GM12878 (cell line): ENCODE data around the gene GPC3. TPM values are rescaled to one million over a fixed set of nuclear protein-coding genes. Genes with fewer than 3 reads are reported as not detected.

Experiments
- ATAC-seq: fragments of 200-7000 bp; cut with Tn5 transposase; 3 replicates; pipeline ENCODE4 v1.9.1; 2020; ENCODE audit warnings: mild to moderate bottlenecking, moderate library complexity
- BruUV-seq: library from RNA; stranded (reverse); fragments of 400-500 nt; replicated peaks from 2 replicates; lab custom pipeline; 2021; lab: Mats Ljungman, UMichigan
- CTCF ChIA-PET: fragments of 300-600 bp; sonication (Branson Sonifier 250); formaldehyde crosslinking; extraction: SDS; loops from one replicate; lab custom pipeline; 2021; ENCODE audit warnings: inconsistent platforms; lab: Yijun Ruan, JAX
- POLR2A ChIA-PET: fragments of 350-600 bp; formaldehyde crosslinking; extraction: SDS; loops from one replicate; lab custom pipeline; 2021; ENCODE audit warnings: inconsistent platforms; lab: Charles Lee
- RAD21 ChIA-PET: fragments of 300-600 bp; sonication (Branson Sonifier 250); formaldehyde crosslinking; loops from one replicate; lab custom pipeline; 2023; ENCODE audit warnings: antibody characterized with exemption; ENCODE audit not compliant: unreplicated experiment; lab: Charles Lee
- SMC1A ChIA-PET: fragments of 300-600 bp; sonication (Branson Sonifier 250); formaldehyde crosslinking; loops from one replicate; lab custom pipeline; 2023; ENCODE audit not compliant: unreplicated experiment, uncharacterized antibody; lab: Charles Lee
- DNase-seq: peaks from one replicate; pipeline ENCODE4 v3.0.0-alpha.2; 2011; ENCODE audit warnings: low read depth, low spot score
- FAIRE-seq: peaks from 3 replicates; lab custom pipeline; 2011; peaks lifted over from hg19 to GRCh38; lab: Jason Lieb, UNC
- H2AFZ ChIP-seq: 2 replicates; pipeline ENCODE4 v1.6.0; 2011; ENCODE audit warnings: low read depth, low read length, control low read depth; ENCODE audit not compliant: control insufficient read depth
- H3K27ac ChIP-seq: 2 replicates; pipeline ENCODE4 v1.5.1; 2011; ENCODE audit warnings: control low read depth; ENCODE audit not compliant: control insufficient read depth, insufficient read depth
- H3K27me3 ChIP-seq, 2 experiments: replicated peaks in 1 of 2; 2 replicates each; pipeline versions ENCODE4 v1.6.0 to v1.6.1; 2011; ENCODE audit warnings: low read length in 1 of 2; ENCODE audit not compliant: control insufficient read depth in 2 of 2, insufficient read depth in 2 of 2
- H3K36me3 ChIP-seq, 2 experiments: 2 replicates each; pipeline ENCODE4 v1.5.1; 2011; ENCODE audit warnings: low read length in 1 of 2; ENCODE audit not compliant: control insufficient read depth in 2 of 2, insufficient read depth in 2 of 2
- H3K4me1 ChIP-seq: 2 replicates; pipeline ENCODE4 v1.6.1; 2011; ENCODE audit warnings: mild to moderate bottlenecking, low read length, moderate library complexity, mixed read lengths; ENCODE audit not compliant: control insufficient read depth, insufficient read depth
- H3K4me2 ChIP-seq: 2 replicates; pipeline ENCODE4 v1.6.0; 2011; ENCODE audit warnings: control low read depth; ENCODE audit not compliant: control insufficient read depth, insufficient read depth
- H3K4me3 ChIP-seq: fragments of 200-600 bp; sonication (generic); 2 replicates; pipeline ENCODE4 v1.5.1; 2016
- H3K79me2 ChIP-seq: 2 replicates; pipeline ENCODE4 v1.6.0; 2011; ENCODE audit warnings: low read length; ENCODE audit not compliant: control insufficient read depth, insufficient read depth
- H3K9ac ChIP-seq: 2 replicates; pipeline ENCODE4 v1.8.0; 2011; ENCODE audit warnings: low read length, control low read depth, mixed read lengths; ENCODE audit not compliant: control insufficient read depth, insufficient read depth
- H3K9me3 ChIP-seq: replicated peaks from 3 replicates; pipeline ENCODE4 v1.5.1; 2011; ENCODE audit warnings: mild to moderate bottlenecking, low read length; ENCODE audit not compliant: control insufficient read depth, insufficient read depth
- H4K20me1 ChIP-seq: 2 replicates; pipeline ENCODE4 v1.6.0; 2011; ENCODE audit not compliant: control insufficient read depth, insufficient read depth
- BACH1 ChIP-seq: fragments of 450-650 bp; IDR thresholded peaks from 2 replicates; pipeline ENCODE4 v1.6.1; 2017; ENCODE audit warnings: mild to moderate bottlenecking, borderline replicate concordance
- CBFB ChIP-seq: IDR thresholded peaks from 2 replicates; pipeline ENCODE4 v1.6.1; 2016; ENCODE audit warnings: antibody characterized with exemption, low read depth
- CHD1 ChIP-seq: IDR thresholded peaks from 2 replicates; pipeline ENCODE4 v1.6.1; 2012; ENCODE audit warnings: low read depth, low read length, improper control_type of control experiment
- CREM ChIP-seq: IDR thresholded peaks from 2 replicates; pipeline ENCODE4 v1.6.1; 2014; ENCODE audit warnings: antibody characterized with exemption, low read depth
- IKZF1 ChIP-seq: fragments of 450-650 bp; conservative IDR thresholded peaks from 2 replicates; pipeline ENCODE4 v1.6.1; 2017; ENCODE audit warnings: antibody characterized with exemption, mild to moderate bottlenecking
- MTA3 ChIP-seq: IDR thresholded peaks from 2 replicates; pipeline ENCODE4 v1.6.1; 2012; ENCODE audit warnings: low read length, inconsistent platforms, borderline replicate concordance
- NFXL1 ChIP-seq: fragments of 450-650 bp; IDR thresholded peaks from 2 replicates; pipeline ENCODE4 v1.6.1; 2017; ENCODE audit warnings: antibody characterized with exemption, mild to moderate bottlenecking, borderline replicate concordance
- PAX5 ChIP-seq: IDR thresholded peaks from 2 replicates; pipeline ENCODE4 v1.6.1; 2011; ENCODE audit warnings: low read depth, low read length, borderline replicate concordance
- PAX8 ChIP-seq: fragments of 450-650 bp; IDR thresholded peaks from 2 replicates; pipeline ENCODE4 v1.6.1; 2017; ENCODE audit warnings: mild to moderate bottlenecking, moderate library complexity
- POLR2A ChIP-seq: IDR thresholded peaks from 2 replicates; pipeline ENCODE4 v1.6.1; 2011; ENCODE audit warnings: low read depth, mild to moderate bottlenecking, low read length
- RAD51 ChIP-seq: fragments of 450-650 bp; IDR thresholded peaks from 2 replicates; pipeline ENCODE4 v1.6.1; 2016; ENCODE audit warnings: moderate library complexity, mild to moderate bottlenecking, inconsistent platforms
- RUNX3 ChIP-seq: IDR thresholded peaks from 2 replicates; pipeline ENCODE4 v1.6.1; 2012; ENCODE audit warnings: low read length, inconsistent platforms
- SMAD1 ChIP-seq: fragments of 450-650 bp; IDR thresholded peaks from 2 replicates; pipeline ENCODE4 v1.6.1; 2018; ENCODE audit warnings: mild to moderate bottlenecking, low read depth; ENCODE audit not compliant: partially characterized antibody
- SUZ12 ChIP-seq: fragments of 200-600 bp; sonication (generic); IDR thresholded peaks from one replicate; pipeline ENCODE4 v1.6.1; 2018; ENCODE audit warnings: antibody characterized with exemption, mild to moderate bottlenecking; ENCODE audit not compliant: unreplicated experiment
- TCF3 ChIP-seq: IDR thresholded peaks from 2 replicates; pipeline ENCODE4 v1.6.1; 2012; ENCODE audit warnings: low read depth, mild to moderate bottlenecking, low read length, borderline replicate concordance; ENCODE audit not compliant: insufficient read depth
- ZBTB40 ChIP-seq: fragments of 450-650 bp; IDR thresholded peaks from 2 replicates; pipeline ENCODE4 v1.6.1; 2016; ENCODE audit warnings: mild to moderate bottlenecking, moderate library complexity, borderline replicate concordance
- ZNF207 ChIP-seq: fragments of 450-650 bp; IDR thresholded peaks from 2 replicates; pipeline ENCODE4 v1.6.1; 2014; ENCODE audit warnings: antibody characterized with exemption, mild to moderate bottlenecking, borderline replicate concordance
- WGBS: methylation state at CpG from one replicate; pipeline ENCODE4 v1.1.6; 2016; ENCODE audit warnings: low lambda C conversion rate; ENCODE audit not compliant: insufficient replicate concordance, insufficient coverage; ENCODE audit errors: missing lambda C conversion rate; 5-methylcytosine and 5-hydroxymethylcytosine counted together
- in situ Hi-C: fragments of 300-500 bp; cut with MboI; formaldehyde crosslinking; loops from 9 replicates; pipeline ENCODE4 v1.14.3; 2018; ENCODE audit warnings: mixed read lengths
- intact Hi-C: fragments of 100-400 bp; cut with micrococcal nuclease; formaldehyde crosslinking; loops from one replicate; pipeline ENCODE4 v1.14.2; 2022; ENCODE audit not compliant: unreplicated experiment
- polyA plus RNA-seq, 11 experiments: library from polyadenylated mRNA; depleted of rRNA in 4 of 11; unstranded in 6 of 11; stranded (reverse) in 5 of 11; fragments of >200 nt; fragmentation: Nextera tagmentation in 4 of 11; fragmentation: Illumina TruSeq in 1 of 11; extraction: Ambion mirVana in 4 of 11; extraction: Trizol in 1 of 11; gene quantifications; 1 replicate in 1 of 11; 2 replicates in 10 of 11; pipeline versions ENCODE4 v1.2.1 to v1.2.3, GENCODE V29; 2011 to 2016; ENCODE audit warnings: inconsistent platforms in 2 of 11, missing spikeins in 2 of 11, low read depth in 1 of 11
- total RNA-seq, 4 experiments: library from RNA; depleted of rRNA in 3 of 4; stranded (reverse); fragments of >200 nt in 3 of 4; fragmentation: Illumina TruSeq in 1 of 4; extraction: Trizol in 1 of 4; gene quantifications; 2 replicates each; pipeline versions ENCODE4 v1.2.1 to v1.2.3, GENCODE V29; 2013 to 2021
- TF ChIP-seq, protein P1 (sequence below): fragments of 450-650 bp; IDR thresholded peaks from 2 replicates; pipeline ENCODE4 v1.6.1; 2017; ENCODE audit warnings: mild to moderate bottlenecking, moderate library complexity

GPC3 gene
- total and polyA plus RNA-seq, 10 of the 15 experiments (the other 5 are each of a cell fraction or from before 2014, with no cell fraction given) = 0.09 to 0.82 TPM; not detected in 8

DNA sequence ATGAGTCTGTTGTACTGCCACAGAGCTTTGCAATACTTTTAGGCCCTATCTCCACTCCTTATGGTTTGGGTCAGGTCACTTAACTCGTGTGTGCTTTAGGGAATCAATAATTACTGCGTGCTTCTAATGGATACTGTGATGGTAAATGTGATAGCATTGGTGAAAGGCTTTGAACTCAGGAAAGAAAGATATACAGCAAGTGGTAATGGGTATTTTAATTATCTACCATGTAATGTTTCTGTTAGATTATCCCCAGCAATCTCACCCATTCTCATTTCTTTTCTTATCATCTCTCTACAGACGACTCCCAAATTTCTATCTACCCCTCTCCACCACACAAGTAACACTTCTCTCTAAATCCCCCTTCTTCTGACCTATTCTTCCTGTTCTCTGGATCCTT lies 128.6 kb downstream of the GPC3 start (continued):
- TF ChIP-seq, protein P1, sequence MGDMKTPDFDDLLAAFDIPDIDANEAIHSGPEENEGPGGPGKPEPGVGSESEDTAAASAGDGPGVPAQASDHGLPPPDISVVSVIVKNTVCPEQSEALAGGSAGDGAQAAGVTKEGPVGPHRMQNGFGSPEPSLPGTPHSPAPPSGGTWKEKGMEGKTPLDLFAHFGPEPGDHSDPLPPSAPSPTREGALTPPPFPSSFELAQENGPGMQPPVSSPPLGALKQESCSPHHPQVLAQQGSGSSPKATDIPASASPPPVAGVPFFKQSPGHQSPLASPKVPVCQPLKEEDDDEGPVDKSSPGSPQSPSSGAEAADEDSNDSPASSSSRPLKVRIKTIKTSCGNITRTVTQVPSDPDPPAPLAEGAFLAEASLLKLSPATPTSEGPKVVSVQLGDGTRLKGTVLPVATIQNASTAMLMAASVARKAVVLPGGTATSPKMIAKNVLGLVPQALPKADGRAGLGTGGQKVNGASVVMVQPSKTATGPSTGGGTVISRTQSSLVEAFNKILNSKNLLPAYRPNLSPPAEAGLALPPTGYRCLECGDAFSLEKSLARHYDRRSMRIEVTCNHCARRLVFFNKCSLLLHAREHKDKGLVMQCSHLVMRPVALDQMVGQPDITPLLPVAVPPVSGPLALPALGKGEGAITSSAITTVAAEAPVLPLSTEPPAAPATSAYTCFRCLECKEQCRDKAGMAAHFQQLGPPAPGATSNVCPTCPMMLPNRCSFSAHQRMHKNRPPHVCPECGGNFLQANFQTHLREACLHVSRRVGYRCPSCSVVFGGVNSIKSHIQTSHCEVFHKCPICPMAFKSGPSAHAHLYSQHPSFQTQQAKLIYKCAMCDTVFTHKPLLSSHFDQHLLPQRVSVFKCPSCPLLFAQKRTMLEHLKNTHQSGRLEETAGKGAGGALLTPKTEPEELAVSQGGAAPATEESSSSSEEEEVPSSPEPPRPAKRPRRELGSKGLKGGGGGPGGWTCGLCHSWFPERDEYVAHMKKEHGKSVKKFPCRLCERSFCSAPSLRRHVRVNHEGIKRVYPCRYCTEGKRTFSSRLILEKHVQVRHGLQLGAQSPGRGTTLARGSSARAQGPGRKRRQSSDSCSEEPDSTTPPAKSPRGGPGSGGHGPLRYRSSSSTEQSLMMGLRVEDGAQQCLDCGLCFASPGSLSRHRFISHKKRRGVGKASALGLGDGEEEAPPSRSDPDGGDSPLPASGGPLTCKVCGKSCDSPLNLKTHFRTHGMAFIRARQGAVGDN = no peak
- no peak for TF ChIP-seq BACH1
- no peak for TF ChIP-seq IKZF1
- TF ChIP-seq MTA3 = no peak
- no peak for TF ChIP-seq PAX5
- no peak for TF ChIP-seq RAD51
- TF ChIP-seq NFXL1 = no peak
- TF ChIP-seq, all 136 proteins: peak for 0

GRCh38 chrX:133854290-133854689 lies 131.1 kb downstream of the GPC3 start:
- 26% methylated on average over 2 of the region's 2 CpGs for WGBS
- BruUV-seq = no TSS peak

More at GRCh38 chrX:133854290-133854689, 131.1 kb downstream of the GPC3 start:
- ChIA-PET SMC1A (interaction anchor here (0.5 kb wide), 1 partner anchor 1707 kb away, joined by 3 read pairs; no protein-coding TSS in a partner anchor), RAD21 (no interaction called here), POLR2A (no interaction called here), CTCF (interaction anchor here (1.0 to 1.4 kb wide), 2 partner anchors 11 to 15 kb away, joined by 3 read pairs; no protein-coding TSS in a partner anchor)
- Histone ChIP-seq H3K27ac (no peak overlapping the region), H3K9ac (no peak overlapping the region), H3K79me2 (no peaks in the 10 kb centered on the region), H3K9me3 (no peaks in the 10 kb centered on the region), H3K4me1 (no peaks in the 10 kb centered on the region), H3K4me3 (no peak overlapping the region), H4K20me1 (no peaks in the 10 kb centered on the region), H3K27me3 (no peaks in the 10 kb centered on the region; a peak in 1 of 4 replicates), H3K36me3 (no peaks in the 10 kb centered on the region), H3K4me2 (no peak overlapping the region), H2AFZ (no peak overlapping the region)
- TF ChIP-seq SUZ12 (no peak), CREM (no peak), RUNX3 (no peak), ZNF207 (no peak), POLR2A (no peak), SMAD1 (no peak), CHD1 (no peak), TCF3 (no peak), PAX8 (no peak), ZBTB40 (no peak), CBFB (no peak)
- ATAC-seq = no peak
- in situ Hi-C loops = no loop called here
- DNase-seq = no peak
- intact Hi-C loops = no loop called here
- FAIRE-seq = no peak
